HL-60/S4 treated with phorbol 12-myristate 13-acetate at 8.2 ng/mL for 4 days and 3 days (cell line): ENCODE measurements around the gene PTCD2.

Source experiments
- in situ Hi-C: fragments of 300-500 bp; cut with MboI; formaldehyde crosslinking; loops from 2 replicates; pipeline ENCODE4 v1.15.0; 2022; ENCODE audit warnings: low sequenced_read_pairs

The PTCD2 gene

DNA sequence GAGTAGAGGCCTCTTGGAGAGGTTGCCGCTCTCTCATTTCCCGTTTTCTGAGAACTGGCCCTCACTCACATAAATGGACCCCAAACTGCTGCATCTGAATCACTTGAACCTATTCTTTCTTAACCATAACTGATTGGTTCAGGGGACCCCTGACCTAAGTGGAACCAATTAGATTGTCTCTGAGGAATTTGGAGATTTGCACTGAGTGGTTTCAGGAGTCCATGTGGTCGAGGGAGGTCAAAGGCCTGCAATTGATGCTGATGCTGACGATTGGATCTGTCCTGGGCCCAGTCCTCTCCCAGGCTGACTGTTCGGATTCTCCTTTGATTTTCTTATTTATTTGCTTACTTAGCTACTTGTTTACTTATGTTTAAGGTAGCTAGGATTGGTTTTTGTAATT lies 88.0 kb downstream of the PTCD2 start:
- in situ Hi-C loops = no loop called here

DNA sequence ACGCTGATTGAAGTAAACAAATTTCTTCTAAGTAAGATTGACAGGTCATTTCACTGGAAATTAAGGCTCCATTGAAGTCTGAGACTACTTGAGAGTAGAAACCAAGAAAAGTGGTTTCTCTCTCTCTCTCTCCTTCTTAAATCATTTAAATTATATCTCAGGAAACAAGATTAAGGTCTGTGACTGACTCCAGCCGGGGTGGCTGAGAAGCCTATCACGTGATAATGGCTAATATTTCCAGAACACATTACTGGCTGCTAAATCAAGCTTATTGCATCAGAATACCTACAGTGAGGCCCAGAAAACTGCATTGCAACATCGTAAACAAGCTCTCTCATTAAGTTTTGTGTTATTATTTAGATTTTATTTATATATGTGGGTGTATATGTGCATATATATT lies 88.4 kb downstream of the PTCD2 start:
- in situ Hi-C loops = no loop called here

DNA sequence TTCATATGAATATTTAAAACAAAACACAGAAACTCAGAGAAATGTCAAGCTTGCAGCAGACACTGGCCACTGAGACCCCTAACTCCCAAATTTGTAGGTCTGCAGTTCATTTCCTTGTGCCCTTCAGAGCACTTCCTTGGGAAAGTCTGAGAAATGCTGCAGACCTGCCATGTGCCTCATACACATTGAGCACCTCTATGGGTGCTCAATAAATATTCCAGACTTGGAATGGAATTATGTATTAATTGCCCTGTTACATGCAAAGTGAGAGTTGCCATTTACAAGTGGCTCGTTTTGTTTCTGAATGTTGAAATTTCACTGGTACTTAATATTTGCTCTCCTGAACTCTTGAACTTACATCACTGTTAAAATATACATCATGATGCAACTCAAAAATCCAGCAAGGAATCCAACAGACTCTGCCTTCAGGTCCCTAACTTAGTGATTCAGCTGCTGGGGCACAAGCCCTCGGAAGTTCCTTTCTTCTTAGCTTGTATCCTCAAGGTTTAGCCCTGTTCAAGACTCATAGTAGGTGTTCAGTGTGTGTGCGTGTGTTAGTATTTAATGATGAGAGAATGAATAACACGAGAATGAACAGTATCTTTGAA lies 90.6 kb downstream of the PTCD2 start:
- in situ Hi-C loops = no loop called here

DNA sequence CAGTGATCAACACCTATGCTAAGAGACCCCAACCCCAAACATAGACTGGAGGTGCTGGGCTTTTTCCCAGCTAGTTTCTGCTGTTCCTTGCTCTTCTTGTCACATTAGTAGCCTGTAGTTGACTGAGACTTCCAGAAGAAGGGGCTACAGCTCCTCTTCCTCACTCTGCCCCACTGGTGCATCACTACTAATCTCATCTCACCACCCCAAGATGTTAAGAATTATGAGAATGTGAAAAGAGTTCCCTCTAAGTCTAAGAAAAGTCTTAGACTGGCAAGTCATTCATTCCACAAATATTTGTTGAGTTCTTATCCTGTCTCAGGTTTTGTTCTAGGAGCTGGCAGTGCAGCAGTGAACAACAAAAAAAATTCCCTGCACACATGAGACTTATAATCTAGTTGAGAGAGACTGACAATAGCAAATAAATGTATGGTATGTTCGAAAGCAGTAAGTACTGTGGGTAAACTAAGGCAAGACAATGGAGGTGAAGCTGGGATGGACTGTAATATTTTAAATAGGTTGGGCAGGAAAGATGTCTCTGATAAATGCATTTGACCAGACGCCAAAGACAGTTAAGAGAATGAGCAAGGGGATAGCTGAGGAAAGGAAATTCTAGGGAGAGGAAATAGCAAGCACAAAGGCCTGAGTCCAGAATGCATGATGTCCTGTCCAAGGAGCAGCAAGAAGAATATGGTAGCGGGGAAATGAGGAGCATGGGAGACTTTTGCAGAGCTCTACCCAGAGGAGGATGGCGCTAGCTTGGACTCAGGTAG lies 92.3 kb downstream of the PTCD2 start:
- in situ Hi-C loops = no loop called here

DNA sequence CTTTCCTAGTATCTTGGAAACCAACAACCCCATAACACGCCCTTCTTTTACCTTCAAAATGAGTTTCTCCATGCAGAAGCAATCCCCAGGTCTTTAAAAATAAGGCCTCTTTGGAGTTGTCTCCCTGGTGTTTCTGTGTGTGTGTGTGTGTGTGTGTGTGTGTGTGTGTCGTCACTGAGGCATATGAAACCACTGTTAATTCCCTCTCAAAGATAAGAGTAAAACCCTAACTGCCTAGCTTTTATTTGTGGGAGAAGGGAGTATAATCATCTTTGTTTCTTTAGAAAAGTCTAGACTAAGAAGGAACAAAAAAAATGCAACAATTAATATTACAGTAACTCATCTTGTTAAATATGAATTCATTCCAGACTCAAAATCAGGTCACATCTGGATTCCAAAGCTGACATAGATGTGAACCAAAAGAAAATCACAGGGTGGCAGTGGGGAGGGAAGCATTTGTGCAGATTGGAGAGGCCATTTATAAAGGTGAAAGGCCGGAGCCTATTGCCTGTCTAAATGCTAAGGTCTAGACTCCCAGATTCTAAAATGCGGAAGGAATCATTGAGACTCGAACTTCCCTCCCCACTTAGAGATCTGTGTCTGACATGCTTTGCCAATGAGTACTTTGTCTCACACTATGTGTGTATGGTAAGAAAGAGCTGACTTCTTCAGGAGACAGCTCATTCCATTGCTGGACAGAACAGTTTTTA lies 95.6 kb downstream of the PTCD2 start:
- in situ Hi-C loops = no loop called here

DNA sequence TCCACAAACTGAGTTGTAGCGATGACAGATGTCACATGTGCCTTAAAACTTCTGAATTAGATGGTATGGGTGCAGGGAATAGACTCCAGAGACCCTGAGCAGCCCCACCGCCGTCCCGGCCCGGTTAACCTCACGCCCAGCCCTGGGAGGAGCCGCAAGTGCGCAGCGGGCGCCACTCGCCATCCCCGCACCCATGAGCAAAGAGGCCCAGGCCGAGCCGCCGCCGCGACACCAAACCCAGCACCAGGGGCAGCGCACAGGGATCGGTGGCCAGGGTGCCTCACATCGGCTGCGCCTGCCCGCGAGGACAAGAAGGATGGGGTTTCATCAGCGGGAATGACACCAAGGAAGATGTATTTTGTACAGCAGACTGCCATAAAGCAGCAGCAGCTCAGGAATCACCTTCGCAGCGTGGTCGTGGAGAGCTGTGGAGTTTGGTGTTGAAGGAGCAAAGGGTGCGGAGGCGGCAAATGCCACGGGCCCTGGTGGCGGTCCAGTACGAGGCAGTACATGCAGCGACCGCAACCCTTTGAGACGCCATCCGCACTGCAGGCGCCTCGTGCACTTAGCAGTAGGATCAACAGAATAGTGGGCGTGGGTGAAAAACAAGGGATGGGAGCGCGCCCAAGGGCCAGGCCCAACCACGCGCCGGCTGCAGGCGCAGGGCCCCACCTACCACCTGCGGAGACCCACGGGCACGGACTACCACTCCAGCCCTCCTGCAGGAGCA lies 97.3 kb downstream of the PTCD2 start:
- in situ Hi-C loops = no loop called here
